ENCODE results near the gene SLC10A7. TPM values are rescaled to one million over a fixed set of nuclear protein-coding genes. Genes with fewer than 3 reads are reported as not detected.
A peak's percentile ranks its signal among the peaks of the same experiment; 100 is the strongest.

SLC10A7 gene
- total and polyA plus RNA-seq, 12 donors, result 1.3 to 6.6 (median 4.4) TPM

- H3K4me3 ChIP-seq, result no peak overlapping the region
- H3K36me3 ChIP-seq, result no peaks in the 10 kb centered on the region
- no peaks in the 10 kb centered on the region for H3K27me3 ChIP-seq
- WGBS, 2 donors, result 94 to 97% methylated on average over 1 of the region's 1 CpG
- DNase-seq, result no peak
- no peak overlapping the region for H3K27ac ChIP-seq
- ATAC-seq, result no peak
- intact Hi-C loops (cut with DNase I), result loop anchor here in 9 of 10 donors (5.0 to 10.0 kb wide), 8 partner anchors 180 to 755 kb away; partner anchors contain the start of gene SLC10A7 (in 2 of the 9)
- TF ChIP-seq, protein P1, sequence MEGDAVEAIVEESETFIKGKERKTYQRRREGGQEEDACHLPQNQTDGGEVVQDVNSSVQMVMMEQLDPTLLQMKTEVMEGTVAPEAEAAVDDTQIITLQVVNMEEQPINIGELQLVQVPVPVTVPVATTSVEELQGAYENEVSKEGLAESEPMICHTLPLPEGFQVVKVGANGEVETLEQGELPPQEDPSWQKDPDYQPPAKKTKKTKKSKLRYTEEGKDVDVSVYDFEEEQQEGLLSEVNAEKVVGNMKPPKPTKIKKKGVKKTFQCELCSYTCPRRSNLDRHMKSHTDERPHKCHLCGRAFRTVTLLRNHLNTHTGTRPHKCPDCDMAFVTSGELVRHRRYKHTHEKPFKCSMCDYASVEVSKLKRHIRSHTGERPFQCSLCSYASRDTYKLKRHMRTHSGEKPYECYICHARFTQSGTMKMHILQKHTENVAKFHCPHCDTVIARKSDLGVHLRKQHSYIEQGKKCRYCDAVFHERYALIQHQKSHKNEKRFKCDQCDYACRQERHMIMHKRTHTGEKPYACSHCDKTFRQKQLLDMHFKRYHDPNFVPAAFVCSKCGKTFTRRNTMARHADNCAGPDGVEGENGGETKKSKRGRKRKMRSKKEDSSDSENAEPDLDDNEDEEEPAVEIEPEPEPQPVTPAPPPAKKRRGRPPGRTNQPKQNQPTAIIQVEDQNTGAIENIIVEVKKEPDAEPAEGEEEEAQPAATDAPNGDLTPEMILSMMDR (IDR thresholded peaks at IDR 0.05), result peak; percentile 46 to 83 (median 67)
- H3K4me1 ChIP-seq, result no peaks in the 10 kb centered on the region
- no peaks in the 10 kb centered on the region for H3K9me3 ChIP-seq
These were observed 179.0 kb downstream of the SLC10A7 start for GRCh38 chr4:146342600-146343192.

- peaks cover 0 to 9% (median 0%) of the 10 kb centered on the region in 9 donors for H3K4me1 ChIP-seq
- DNase-seq (no peak), ATAC-seq (no peak)
- no peaks in the 10 kb centered on the region for H3K27me3 ChIP-seq
- H3K4me3 ChIP-seq, result no peak overlapping the region
- H3K27ac ChIP-seq, result no peak overlapping the region
- TF ChIP-seq, protein P1 (IDR thresholded peaks at IDR 0.05), result peak; percentile 6 to 62 (median 46)
- no peaks in the 10 kb centered on the region for H3K9me3 ChIP-seq
- no peaks in the 10 kb centered on the region for H3K36me3 ChIP-seq
- intact Hi-C loops (cut with DNase I), result loop anchor here in 9 of 10 donors (5.0 to 10.0 kb wide), 8 partner anchors 182 to 757 kb away; partner anchors contain the start of gene SLC10A7 (in 2 of the 9)
These were observed 180.9 kb downstream of the SLC10A7 start for GRCh38 chr4:146340798-146341197.

GRCh38 chr4:146338512-146338911 lies 183.2 kb downstream of the SLC10A7 start:
- Histone ChIP-seq H3K4me3 (no peak overlapping the region), H3K4me1 (peaks cover 0 to 25% (median 3%) of the 10 kb centered on the region in 9 donors), H3K27ac (no peak overlapping the region), H3K36me3 (no peaks in the 10 kb centered on the region), H3K9me3 (no peaks in the 10 kb centered on the region), H3K27me3 (no peaks in the 10 kb centered on the region)
- TF ChIP-seq, protein P1 (IDR thresholded peaks at IDR 0.05), result peak in 3 of 9 donors; percentile 14 to 43 (median 21)
- ATAC-seq, result peak in 1 of 8 donors; percentile 47
- intact Hi-C loops (cut with DNase I), result loop anchor here in 6 of 10 donors (2.0 to 10.0 kb wide), 8 partner anchors 91 to 759 kb away; partner anchors contain the start of gene LSM6 (in 1 of the 6)
- no peak for DNase-seq

- 66 to 70% methylated on average over 1 of the region's 1 CpG for WGBS, 2 donors
- Histone ChIP-seq H3K4me1 (peaks cover 0 to 26% (median 3%) of the 10 kb centered on the region in 9 donors), H3K9me3 (no peaks in the 10 kb centered on the region), H3K36me3 (no peaks in the 10 kb centered on the region), H3K4me3 (no peak overlapping the region), H3K27me3 (no peaks in the 10 kb centered on the region), H3K27ac (no peak overlapping the region)
- DNase-seq (no peak), ATAC-seq (no peak)
- TF ChIP-seq, protein P1 (IDR thresholded peaks at IDR 0.05), result no peak
- intact Hi-C loops (cut with DNase I), result loop anchor here in 6 of 10 donors (5.0 to 10.0 kb wide), 6 partner anchors 89 to 761 kb away; partner anchors contain the start of gene LSM6 (in 1 of the 6)
These were observed 185.3 kb downstream of the SLC10A7 start for GRCh38 chr4:146336410-146336807.
